Testis (tissue), 2 donors: ENCODE measurements around the gene SMAD3.

Source experiments
- CTCF ChIP-seq, 3 experiments: fragments of 450-650 bp in 2 of 3; fragments of 200-600 bp in 1 of 3; sonication (generic) in 1 of 3; IDR thresholded peaks; one replicate each; pipeline ENCODE4 v1.5.1; 2016 to 2019; ENCODE audit warnings: antibody characterized with exemption in 3 of 3, mild to moderate bottlenecking in 2 of 3, moderate library complexity in 1 of 3
- POLR2A ChIP-seq: fragments of 450-650 bp; IDR thresholded peaks from one replicate; pipeline ENCODE4 v1.6.1; 2017; ENCODE audit warnings: antibody characterized with exemption, mild to moderate bottlenecking, moderate library complexity

- TF ChIP-seq POLR2A (no peak), CTCF (IDR thresholded peaks at IDR 0.05) (no peak)
These were observed 131.9 kb downstream of the SMAD3 start for GRCh38 chr15:67197364-67197695.
